ENCODE results near the gene TP63. TPM values are rescaled to one million over a fixed set of nuclear protein-coding genes. Genes with fewer than 3 reads are reported as not detected.

The TP63 gene
- total RNA-seq, 3 donors from 2014 or later (not counting 1 experiment from before 2014, with no cell fraction given), result 0.30 TPM; not detected in 2

DNA sequence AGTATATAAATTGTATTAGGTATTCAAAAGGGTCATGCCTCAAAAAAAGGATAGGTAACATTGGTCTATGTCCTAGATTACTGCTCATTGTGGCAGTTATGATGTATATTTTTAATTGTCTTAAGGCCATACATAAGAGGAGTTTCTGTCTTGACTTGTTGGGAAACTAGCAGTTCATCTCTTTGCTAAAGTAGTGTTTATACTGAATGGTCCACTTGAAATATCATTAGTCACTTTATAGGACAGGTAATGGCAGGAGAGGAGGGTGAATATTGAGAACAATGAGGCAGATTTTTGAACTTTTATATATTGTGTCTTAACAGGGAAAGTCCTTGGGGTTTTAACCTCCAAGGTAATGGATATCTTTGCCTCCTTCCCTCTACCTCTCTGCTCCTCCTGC is 58.4 kb downstream of the TP63 start:
- Mint-ChIP-seq H3K27me3 (ENCODE audit: low read depth in 2 of 2) (no peaks in the 10 kb centered on the region), H3K9me3 (peaks cover 2 to 11% of the 10 kb centered on the region in 2 donors), H3K36me3 (no peaks in the 10 kb centered on the region), H3K4me1 (no peaks in the 10 kb centered on the region), H3K27ac (no peak overlapping the region), H3K4me3 (no peak overlapping the region)
- ATAC-seq (no peak), DNase-seq (no peak)
- H3K36me3 ChIP-seq (ENCODE audit: control insufficient read depth, insufficient read depth, low read length), result no peaks in the 10 kb centered on the region
- no peaks in the 10 kb centered on the region for H3K27me3 ChIP-seq (ENCODE audit: control insufficient read depth, insufficient read depth, low read length)
- no peaks in the 10 kb centered on the region for H3K4me1 ChIP-seq (ENCODE audit: control insufficient read depth, insufficient read depth, low read length)
- no peak overlapping the region for H3K4me3 ChIP-seq (ENCODE audit: low read length)
- H3K27ac ChIP-seq (ENCODE audit: low read length), result no peak overlapping the region
- TF ChIP-seq, protein P1, sequence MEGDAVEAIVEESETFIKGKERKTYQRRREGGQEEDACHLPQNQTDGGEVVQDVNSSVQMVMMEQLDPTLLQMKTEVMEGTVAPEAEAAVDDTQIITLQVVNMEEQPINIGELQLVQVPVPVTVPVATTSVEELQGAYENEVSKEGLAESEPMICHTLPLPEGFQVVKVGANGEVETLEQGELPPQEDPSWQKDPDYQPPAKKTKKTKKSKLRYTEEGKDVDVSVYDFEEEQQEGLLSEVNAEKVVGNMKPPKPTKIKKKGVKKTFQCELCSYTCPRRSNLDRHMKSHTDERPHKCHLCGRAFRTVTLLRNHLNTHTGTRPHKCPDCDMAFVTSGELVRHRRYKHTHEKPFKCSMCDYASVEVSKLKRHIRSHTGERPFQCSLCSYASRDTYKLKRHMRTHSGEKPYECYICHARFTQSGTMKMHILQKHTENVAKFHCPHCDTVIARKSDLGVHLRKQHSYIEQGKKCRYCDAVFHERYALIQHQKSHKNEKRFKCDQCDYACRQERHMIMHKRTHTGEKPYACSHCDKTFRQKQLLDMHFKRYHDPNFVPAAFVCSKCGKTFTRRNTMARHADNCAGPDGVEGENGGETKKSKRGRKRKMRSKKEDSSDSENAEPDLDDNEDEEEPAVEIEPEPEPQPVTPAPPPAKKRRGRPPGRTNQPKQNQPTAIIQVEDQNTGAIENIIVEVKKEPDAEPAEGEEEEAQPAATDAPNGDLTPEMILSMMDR (IDR thresholded peaks at IDR 0.05), result no peak
- intact Hi-C loops (cut with micrococcal nuclease), result no loop called here
- H3K9me3 ChIP-seq (ENCODE audit: control insufficient read depth, insufficient read depth, low read length), result no peaks in the 10 kb centered on the region

DNA sequence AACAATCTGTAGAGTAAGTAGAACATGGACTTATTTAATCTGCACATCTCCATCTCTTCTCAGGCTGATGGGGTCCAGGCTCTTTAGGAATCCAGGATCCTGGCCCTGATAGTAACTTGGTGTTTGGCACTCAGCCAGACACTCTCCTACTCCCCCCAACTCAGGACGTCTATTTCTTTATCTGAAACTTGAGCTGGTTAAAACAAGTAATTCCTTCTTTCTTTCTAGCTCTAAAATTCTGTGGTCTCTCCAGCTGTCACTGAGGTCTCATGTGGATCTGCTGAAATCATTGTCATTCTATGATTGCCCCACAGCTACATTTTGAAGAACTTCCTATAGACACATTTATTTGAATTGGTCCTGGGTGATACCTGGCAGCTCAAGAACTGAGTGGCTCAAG is 59.0 kb downstream of the TP63 start:
- no peak overlapping the region for H3K27ac Mint-ChIP-seq
- no peaks in the 10 kb centered on the region for H3K9me3 ChIP-seq (ENCODE audit: control insufficient read depth, insufficient read depth, low read length)
- peaks cover under 1 to 6% of the 10 kb centered on the region in 2 donors for H3K9me3 Mint-ChIP-seq
- TF ChIP-seq, protein P1 (IDR thresholded peaks at IDR 0.05), result no peak
- no peaks in the 10 kb centered on the region for H3K27me3 ChIP-seq (ENCODE audit: control insufficient read depth, insufficient read depth, low read length)
- no peak overlapping the region for H3K4me3 ChIP-seq (ENCODE audit: low read length)
- no peaks in the 10 kb centered on the region for H3K4me1 ChIP-seq (ENCODE audit: control insufficient read depth, insufficient read depth, low read length)
- H3K27ac ChIP-seq (ENCODE audit: low read length), result no peak overlapping the region
- no peak for ATAC-seq
- 52% methylated on average over 1 of the region's 1 CpG for WGBS (ENCODE audit: insufficient coverage)
- no peaks in the 10 kb centered on the region for H3K36me3 ChIP-seq (ENCODE audit: control insufficient read depth, insufficient read depth, low read length)
- no peak for DNase-seq
- intact Hi-C loops (cut with micrococcal nuclease), result no loop called here
- no peaks in the 10 kb centered on the region for H3K4me1 Mint-ChIP-seq
- no peak overlapping the region for H3K4me3 Mint-ChIP-seq
- no peaks in the 10 kb centered on the region for H3K27me3 Mint-ChIP-seq (ENCODE audit: low read depth in 2 of 2)
- no peaks in the 10 kb centered on the region for H3K36me3 Mint-ChIP-seq

DNA sequence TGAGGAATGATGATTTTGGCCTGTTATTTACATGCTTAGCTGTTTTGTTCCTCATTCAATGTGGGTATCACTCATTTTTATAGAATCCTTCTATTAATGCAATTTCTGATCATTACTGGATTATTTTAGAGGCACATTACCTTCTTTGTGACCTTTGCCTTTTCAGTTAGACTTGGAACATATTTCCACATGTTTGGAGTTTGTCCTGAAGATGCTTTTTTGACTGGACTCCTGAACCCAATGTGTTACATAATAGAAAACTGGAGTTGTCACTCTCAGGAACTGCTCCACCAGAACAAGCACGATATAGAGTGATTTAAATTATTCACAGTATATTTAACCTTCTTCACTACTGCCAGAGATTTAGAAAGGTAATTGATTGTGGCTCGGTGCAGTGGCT is 59.5 kb downstream of the TP63 start:
- Histone ChIP-seq H3K4me1 (ENCODE audit: control insufficient read depth, insufficient read depth, low read length) (no peaks in the 10 kb centered on the region), H3K4me3 (ENCODE audit: low read length) (no peak overlapping the region), H3K9me3 (ENCODE audit: control insufficient read depth, insufficient read depth, low read length) (no peaks in the 10 kb centered on the region), H3K27ac (ENCODE audit: low read length) (no peak overlapping the region), H3K27me3 (ENCODE audit: control insufficient read depth, insufficient read depth, low read length) (no peaks in the 10 kb centered on the region), H3K36me3 (ENCODE audit: control insufficient read depth, insufficient read depth, low read length) (no peaks in the 10 kb centered on the region)
- Mint-ChIP-seq H3K27me3 (ENCODE audit: low read depth in 2 of 2) (no peaks in the 10 kb centered on the region), H3K36me3 (no peaks in the 10 kb centered on the region), H3K9me3 (peaks cover 0 to 5% of the 10 kb centered on the region in 2 donors), H3K4me1 (no peaks in the 10 kb centered on the region), H3K4me3 (no peak overlapping the region), H3K27ac (no peak overlapping the region)
- ATAC-seq (no peak), DNase-seq (no peak)
- intact Hi-C loops (cut with micrococcal nuclease), result no loop called here
- TF ChIP-seq, protein P1 (IDR thresholded peaks at IDR 0.05), result no peak
- WGBS (ENCODE audit: insufficient coverage), result 89% methylated on average over 1 of the region's 2 CpGs

DNA sequence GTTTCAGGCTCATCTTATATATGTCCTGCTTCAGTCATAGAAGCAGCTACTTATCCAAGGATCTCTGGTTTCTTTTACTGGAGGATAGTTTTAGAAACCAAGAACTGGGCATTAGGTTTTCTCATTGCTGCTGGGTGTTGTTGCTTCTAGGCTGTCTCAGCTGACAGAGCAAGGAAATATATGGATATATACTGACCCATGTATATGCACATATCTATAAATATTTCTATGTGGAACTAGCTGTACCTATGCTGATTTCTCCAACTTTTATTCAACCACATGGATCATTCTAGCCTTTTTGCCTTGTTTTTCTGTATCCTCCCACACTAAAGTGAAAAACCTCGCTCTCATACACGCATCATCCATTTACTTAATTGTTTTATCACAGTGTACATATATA is 64.2 kb downstream of the TP63 start:
- Mint-ChIP-seq H3K27ac (no peak overlapping the region), H3K4me1 (no peaks in the 10 kb centered on the region)
- no peak for ATAC-seq

More for the DNA sequence above, 64.2 kb downstream of the TP63 start:
- Histone ChIP-seq H3K27ac (ENCODE audit: low read length) (no peak overlapping the region), H3K27me3 (ENCODE audit: control insufficient read depth, insufficient read depth, low read length) (no peaks in the 10 kb centered on the region), H3K9me3 (ENCODE audit: control insufficient read depth, insufficient read depth, low read length) (no peaks in the 10 kb centered on the region), H3K4me3 (ENCODE audit: low read length) (no peak overlapping the region), H3K36me3 (ENCODE audit: control insufficient read depth, insufficient read depth, low read length) (no peaks in the 10 kb centered on the region), H3K4me1 (ENCODE audit: control insufficient read depth, insufficient read depth, low read length) (no peaks in the 10 kb centered on the region)
- Mint-ChIP-seq H3K27me3 (ENCODE audit: low read depth in 2 of 2) (no peaks in the 10 kb centered on the region), H3K4me3 (no peak overlapping the region), H3K9me3 (peaks cover 0 to under 1% of the 10 kb centered on the region in 2 donors), H3K36me3 (no peaks in the 10 kb centered on the region)
- TF ChIP-seq, protein P1 (IDR thresholded peaks at IDR 0.05), result no peak
- intact Hi-C loops (cut with micrococcal nuclease), result no loop called here
- WGBS (ENCODE audit: insufficient coverage), result no CpG with 5 or more reads among the region's 2 CpGs
- no peak for DNase-seq

Data from natural killer cell (primary cell).